Testis (tissue), 2 donors: Measurements from ENCODE around the gene BTLA.
"Not testable (repeated sequence)": the region's sequence is repeated elsewhere in the genome, so short reads cannot be mapped to it uniquely, and the experiment has no call there.

Experiments used
- CTCF ChIP-seq, 3 experiments: fragments of 450-650 bp in 2 of 3; fragments of 200-600 bp in 1 of 3; sonication (generic) in 1 of 3; IDR thresholded peaks; one replicate each; pipeline ENCODE4 v1.5.1; 2016 to 2019; ENCODE audit warnings: antibody characterized with exemption in 3 of 3, mild to moderate bottlenecking in 2 of 3, moderate library complexity in 1 of 3
- POLR2A ChIP-seq: fragments of 450-650 bp; IDR thresholded peaks from one replicate; pipeline ENCODE4 v1.6.1; 2017; ENCODE audit warnings: antibody characterized with exemption, mild to moderate bottlenecking, moderate library complexity

GRCh38 chr3:112418526-112418925 is 80.7 kb downstream of the BTLA start:
- TF ChIP-seq CTCF (IDR thresholded peaks at IDR 0.05); POLR2A: not testable (repeated sequence)
